KMS-11 (cell line): ENCODE data around the gene LRRC59.

Source experiments
- H2AFZ ChIP-seq: fragments of 200-600 bp; sonication (generic); 2 replicates; pipeline ENCODE4 v1.6.1; 2016; ENCODE audit warnings: antibody characterized with exemption, mixed run types, low read depth
- H3K27ac ChIP-seq: fragments of 200-600 bp; sonication (generic); 2 replicates; pipeline ENCODE4 v1.6.1; 2016; ENCODE audit warnings: mild to moderate bottlenecking, mixed run types
- H3K27me3 ChIP-seq: fragments of 200-600 bp; sonication (generic); 2 replicates; pipeline ENCODE4 v1.6.1; 2017; ENCODE audit warnings: mild to moderate bottlenecking, low read depth, mixed run types, moderate library complexity; ENCODE audit not compliant: insufficient read depth
- H3K36me3 ChIP-seq: fragments of 200-600 bp; sonication (generic); 2 replicates; pipeline ENCODE4 v1.6.1; 2017; ENCODE audit warnings: mild to moderate bottlenecking, mixed run types; ENCODE audit not compliant: insufficient read depth
- H3K4me1 ChIP-seq: fragments of 200-600 bp; sonication (generic); 2 replicates; pipeline ENCODE4 v1.6.1; 2016; ENCODE audit warnings: mild to moderate bottlenecking, low read depth, mixed run types; ENCODE audit not compliant: poor library complexity, severe bottlenecking
- H3K4me2 ChIP-seq: fragments of 200-600 bp; sonication (generic); 2 replicates; pipeline ENCODE4 v1.7.0; 2016; ENCODE audit warnings: mild to moderate bottlenecking, mixed run types
- H3K4me3 ChIP-seq: fragments of 200-600 bp; sonication (generic); IDR thresholded peaks from 2 replicates; pipeline ENCODE4 v1.6.1; 2017; ENCODE audit warnings: low read depth, low read length, mixed read lengths; ENCODE audit not compliant: insufficient read depth
- H3K79me2 ChIP-seq: fragments of 200-600 bp; sonication (generic); 2 replicates; pipeline ENCODE4 v1.6.1; 2016; ENCODE audit warnings: low read depth, mixed run types; ENCODE audit not compliant: insufficient read depth
- H3K9ac ChIP-seq: fragments of 200-600 bp; sonication (generic); 2 replicates; pipeline ENCODE4 v1.6.1; 2016; ENCODE audit warnings: mild to moderate bottlenecking, mixed run types
- H4K20me1 ChIP-seq: fragments of 200-600 bp; sonication (generic); 2 replicates; pipeline ENCODE4 v1.6.1; 2016; ENCODE audit warnings: mild to moderate bottlenecking, mixed run types; ENCODE audit not compliant: insufficient read depth
- CTCF ChIP-seq: fragments of 200-600 bp; sonication (generic); conservative IDR thresholded peaks from 2 replicates; pipeline ENCODE4 v1.6.1; 2017; ENCODE audit warnings: low read depth, mild to moderate bottlenecking, antibody characterized with exemption, low read length, moderate library complexity, mixed read lengths

Gene LRRC59

GRCh38 chr17:50349243-50349600 lies 48.1 kb downstream of the LRRC59 start:
- peaks cover 21% of the 10 kb centered on the region; the same call in 1 of the 2 replicates for H3K79me2 ChIP-seq
- no peaks in the 10 kb centered on the region for H3K36me3 ChIP-seq
- no peak overlapping the region for H3K9ac ChIP-seq
- no peak overlapping the region for H3K4me2 ChIP-seq
- no peak overlapping the region for H3K27ac ChIP-seq
- H2AFZ ChIP-seq: no peak overlapping the region
- no peaks in the 10 kb centered on the region for H3K27me3 ChIP-seq
- no peaks in the 10 kb centered on the region for H4K20me1 ChIP-seq
- no peak overlapping the region for H3K4me3 ChIP-seq
- H3K4me1 ChIP-seq: peaks cover 7% of the 10 kb centered on the region
- TF ChIP-seq CTCF: no peak

GRCh38 chr17:50348522-50349242 lies 48.6 kb downstream of the LRRC59 start:
- H3K4me1 ChIP-seq: peaks cover 7% of the 10 kb centered on the region
- no peak overlapping the region for H3K27ac ChIP-seq
- H3K4me3 ChIP-seq: no peak overlapping the region
- peaks cover 21% of the 10 kb centered on the region; the same call in 1 of the 2 replicates for H3K79me2 ChIP-seq
- no peaks in the 10 kb centered on the region for H3K36me3 ChIP-seq
- H3K4me2 ChIP-seq: no peak overlapping the region
- H3K27me3 ChIP-seq: no peaks in the 10 kb centered on the region
- no peak overlapping the region for H3K9ac ChIP-seq
- no peak overlapping the region for H2AFZ ChIP-seq
- no peaks in the 10 kb centered on the region for H4K20me1 ChIP-seq
- TF ChIP-seq CTCF: no peak

GRCh38 chr17:50347894-50348291 lies 49.4 kb downstream of the LRRC59 start:
- Histone ChIP-seq H3K27ac (no peak overlapping the region), H3K4me2 (no peak overlapping the region), H3K79me2 (peaks cover 21% of the 10 kb centered on the region; the same call in 1 of the 2 replicates), H3K4me3 (no peak overlapping the region), H3K36me3 (no peaks in the 10 kb centered on the region), H3K27me3 (no peaks in the 10 kb centered on the region), H3K9ac (no peak overlapping the region), H3K4me1 (peaks cover 7% of the 10 kb centered on the region), H4K20me1 (no peaks in the 10 kb centered on the region), H2AFZ (no peak overlapping the region)
- no peak for TF ChIP-seq CTCF

- H3K4me1 ChIP-seq: peaks cover 7% of the 10 kb centered on the region
- no peak for TF ChIP-seq CTCF
- H3K27me3 ChIP-seq: no peaks in the 10 kb centered on the region
- no peak overlapping the region for H3K27ac ChIP-seq
- H3K4me2 ChIP-seq: peak overlapping the region; percentile 93
- no peak overlapping the region for H3K4me3 ChIP-seq
- H3K79me2 ChIP-seq: peaks cover 21% of the 10 kb centered on the region; the same call in 1 of the 2 replicates
- H3K9ac ChIP-seq: peak overlapping the region; percentile 87; the same call in 1 of the 2 replicates
- H2AFZ ChIP-seq: no peak overlapping the region
- H3K36me3 ChIP-seq: no peaks in the 10 kb centered on the region
- H4K20me1 ChIP-seq: no peaks in the 10 kb centered on the region
Measured at GRCh38 chr17:50347117-50347893, 50.0 kb downstream of the LRRC59 start.
